ENCODE measurements around the gene IL1R1.
"Not testable (repeated sequence)": the region's sequence is repeated elsewhere in the genome, so short reads cannot be mapped to it uniquely, and the experiment has no call there.

Gene IL1R1, protein sequence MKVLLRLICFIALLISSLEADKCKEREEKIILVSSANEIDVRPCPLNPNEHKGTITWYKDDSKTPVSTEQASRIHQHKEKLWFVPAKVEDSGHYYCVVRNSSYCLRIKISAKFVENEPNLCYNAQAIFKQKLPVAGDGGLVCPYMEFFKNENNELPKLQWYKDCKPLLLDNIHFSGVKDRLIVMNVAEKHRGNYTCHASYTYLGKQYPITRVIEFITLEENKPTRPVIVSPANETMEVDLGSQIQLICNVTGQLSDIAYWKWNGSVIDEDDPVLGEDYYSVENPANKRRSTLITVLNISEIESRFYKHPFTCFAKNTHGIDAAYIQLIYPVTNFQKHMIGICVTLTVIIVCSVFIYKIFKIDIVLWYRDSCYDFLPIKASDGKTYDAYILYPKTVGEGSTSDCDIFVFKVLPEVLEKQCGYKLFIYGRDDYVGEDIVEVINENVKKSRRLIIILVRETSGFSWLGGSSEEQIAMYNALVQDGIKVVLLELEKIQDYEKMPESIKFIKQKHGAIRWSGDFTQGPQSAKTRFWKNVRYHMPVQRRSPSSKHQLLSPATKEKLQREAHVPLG

DNA sequence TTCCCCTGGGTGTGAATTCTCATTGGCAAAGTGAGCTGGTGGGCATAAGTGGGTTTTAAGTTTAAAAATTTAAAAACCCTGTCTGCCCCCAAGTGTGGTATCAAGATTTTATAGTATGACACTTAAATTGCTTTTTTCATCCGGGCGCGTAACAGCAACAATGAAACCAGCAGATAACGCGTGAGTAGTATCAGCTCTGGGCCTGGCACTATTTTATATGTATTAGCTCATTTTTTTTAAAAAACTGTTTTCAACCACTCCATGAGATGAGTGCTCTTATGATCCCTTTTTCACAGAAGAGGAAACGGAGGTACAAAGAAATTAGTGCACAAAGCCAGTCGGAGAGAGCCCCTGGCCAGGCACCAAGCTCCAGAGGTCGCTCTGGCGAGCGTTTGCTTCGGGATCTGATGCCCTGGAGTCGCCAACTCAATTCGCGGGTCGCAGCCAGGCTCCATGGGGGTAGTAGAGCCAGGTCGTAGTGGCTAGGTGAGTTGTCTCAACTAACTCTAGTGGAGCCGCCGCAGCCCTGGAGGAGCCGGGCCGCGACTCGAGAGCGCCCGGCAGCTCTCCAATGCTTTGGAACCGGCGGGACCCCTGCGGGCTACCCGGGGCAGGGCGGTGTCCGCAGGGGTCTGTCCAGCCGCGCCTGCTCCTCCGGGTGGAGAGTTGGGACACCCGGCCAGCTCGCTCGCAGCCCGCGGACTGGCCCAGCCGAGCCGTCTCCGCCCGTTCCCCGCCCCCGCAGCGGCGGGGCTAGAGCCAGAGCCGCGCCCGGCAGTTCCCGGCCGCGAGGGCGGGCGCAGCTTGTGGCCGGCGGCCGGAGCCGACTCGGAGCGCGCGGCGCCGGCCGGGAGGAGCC is at the start of gene IL1R1:
Gene IL1R1, plus strand, starts transcription at position 777 of the 859 bp plus-strand sequence. CDS start 14,979 bp downstream, outside the sequence.
- DNase-seq = no peak

DNA sequence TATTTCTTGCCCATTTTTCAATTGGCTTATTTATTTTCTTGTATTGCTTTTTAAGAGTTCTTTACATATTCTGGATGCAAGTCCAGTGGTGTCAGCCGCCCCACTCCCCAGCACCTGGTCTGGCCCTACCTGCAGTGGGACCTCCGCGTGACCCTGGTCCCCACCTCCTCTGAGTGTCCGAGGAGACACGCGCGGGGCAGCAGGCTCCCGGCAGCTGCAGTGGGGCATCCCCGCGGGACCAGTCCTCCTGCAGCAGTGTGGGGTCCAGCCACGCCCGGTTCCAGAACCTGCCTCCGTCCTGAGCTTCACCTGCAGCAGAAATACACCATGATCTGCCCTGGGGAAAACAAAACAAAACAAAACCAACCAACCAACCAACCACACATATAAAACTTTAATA is 48.9 kb upstream of the IL1R1 start:
- DNase-seq = no peak

DNA sequence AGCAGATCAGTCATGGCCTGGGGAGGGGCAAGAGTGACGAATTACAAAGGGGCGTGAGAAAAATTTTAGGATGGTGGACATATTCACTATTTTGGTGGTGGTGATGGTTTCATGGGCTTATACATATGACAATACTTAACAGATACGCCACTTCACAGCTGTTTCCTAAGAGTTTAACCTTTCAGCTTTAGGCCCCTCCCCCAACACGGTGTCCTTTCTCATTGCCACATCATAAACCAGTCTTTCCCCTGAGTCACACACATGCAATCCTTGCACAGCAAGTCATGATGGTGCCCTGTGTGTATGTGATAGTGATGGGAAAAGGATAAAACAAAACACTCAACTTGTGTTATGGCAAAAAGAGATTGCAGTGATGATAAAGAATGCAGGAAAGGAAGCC is 47.6 kb upstream of the IL1R1 start:
- DNase-seq = no peak

DNA sequence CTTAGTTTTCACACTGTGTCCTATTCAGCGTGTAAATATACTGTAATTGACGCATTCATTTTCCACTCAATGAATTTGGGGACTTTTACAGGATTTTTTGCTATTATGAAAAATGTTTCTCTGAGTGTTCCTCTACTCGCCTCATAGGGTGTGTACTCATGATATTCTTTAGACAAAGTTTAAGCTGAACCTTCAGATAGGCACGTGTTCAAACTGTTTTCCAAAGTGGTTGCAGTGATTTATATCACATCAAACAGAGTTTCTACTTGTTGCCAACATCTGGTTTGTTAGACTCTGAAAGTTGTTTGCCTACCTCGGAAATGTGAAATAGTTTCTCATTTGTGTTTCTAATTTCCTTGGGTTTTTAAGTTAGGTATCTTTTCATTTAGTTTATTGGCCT is 46.4 kb upstream of the IL1R1 start:
- DNase-seq = no peak

DNA sequence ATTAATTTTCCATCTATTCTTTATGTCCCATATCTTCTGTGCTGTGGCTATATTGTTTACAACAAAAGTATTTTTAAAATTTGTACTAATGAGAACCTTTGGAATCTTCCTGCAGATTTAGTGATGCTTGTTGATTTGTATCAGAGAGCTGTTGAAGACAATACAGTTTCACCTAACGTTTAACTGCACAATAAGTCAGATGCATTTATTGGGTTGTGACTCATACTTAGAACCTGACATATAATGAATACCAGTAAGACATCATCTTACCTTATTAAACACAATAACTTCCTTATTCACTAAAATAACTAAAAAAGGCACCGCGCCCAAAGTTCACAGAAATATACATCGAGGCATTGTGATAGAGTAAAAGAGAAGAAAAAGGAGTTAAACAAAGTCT is 43.8 kb upstream of the IL1R1 start:
- no peak for DNase-seq

DNA sequence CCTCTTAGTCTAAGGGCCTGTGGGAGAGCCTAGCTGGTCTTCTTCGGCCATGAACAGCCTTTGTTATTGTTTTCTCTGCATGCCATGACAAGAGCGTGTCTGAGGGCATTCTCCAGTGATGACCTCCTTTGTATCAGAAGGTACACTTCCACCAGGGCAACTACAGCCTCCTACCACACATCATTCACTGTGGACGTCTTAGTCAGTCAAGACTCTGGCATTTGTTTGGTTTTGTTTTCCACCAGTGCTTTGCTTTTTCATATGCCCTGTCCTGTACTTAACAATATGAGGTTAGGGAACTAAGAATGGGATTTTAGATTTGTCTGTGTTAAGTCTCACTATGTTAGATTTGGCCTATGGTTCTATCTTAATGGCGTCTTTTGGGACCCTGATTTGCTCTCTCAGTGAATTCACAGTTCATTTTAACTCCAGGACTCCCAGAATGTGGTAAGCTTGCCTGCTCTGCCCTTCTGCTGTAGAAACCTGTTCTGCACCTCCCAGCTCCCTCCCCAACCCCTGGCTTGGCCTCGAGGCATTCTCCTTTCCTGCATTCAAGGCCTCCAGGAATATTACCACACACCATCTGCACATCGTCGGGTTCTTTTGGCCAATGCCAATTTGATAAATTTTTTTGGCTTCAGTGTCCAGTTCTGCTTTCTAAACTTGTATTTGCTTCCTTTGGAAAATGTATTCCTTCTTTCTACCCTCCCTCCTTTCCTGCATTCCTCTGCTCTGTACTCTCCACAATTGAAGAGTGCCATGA is 42.8 kb upstream of the IL1R1 start:
- DNase-seq = no peak

DNA sequence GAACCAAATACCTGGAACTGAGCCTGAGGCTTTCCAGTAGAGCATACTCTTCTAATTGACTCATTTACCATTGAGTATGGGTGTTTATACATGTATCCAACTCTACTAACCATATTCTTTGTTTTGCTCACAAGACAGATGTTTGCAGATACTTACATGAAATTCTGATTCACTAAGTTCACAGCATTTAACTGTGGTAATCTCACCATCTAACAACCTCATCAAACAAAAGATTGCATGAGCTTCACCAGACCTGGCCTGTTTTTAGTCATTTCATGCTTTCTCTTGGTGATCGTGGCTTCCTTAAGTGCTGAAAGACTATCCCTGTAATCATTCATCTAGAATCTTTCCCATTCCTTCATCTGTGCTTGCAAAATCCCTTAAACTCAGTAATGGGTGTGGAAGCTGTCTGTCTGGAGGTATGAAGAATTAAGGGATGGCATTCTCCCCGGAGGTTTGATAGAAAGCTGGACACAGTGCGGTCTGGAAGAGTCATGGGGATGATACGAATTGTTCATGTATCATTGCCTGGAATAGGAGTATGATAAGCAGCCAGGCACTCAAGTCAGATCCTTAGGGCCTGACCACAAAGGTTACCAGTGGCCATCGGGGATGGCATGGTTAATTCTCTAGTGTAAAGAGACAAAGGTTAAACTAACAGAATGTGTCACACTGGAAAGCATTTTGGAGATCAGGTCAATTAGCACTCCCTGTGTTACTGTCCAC is 42.0 kb upstream of the IL1R1 start:
- DNase-seq = no peak

DNA sequence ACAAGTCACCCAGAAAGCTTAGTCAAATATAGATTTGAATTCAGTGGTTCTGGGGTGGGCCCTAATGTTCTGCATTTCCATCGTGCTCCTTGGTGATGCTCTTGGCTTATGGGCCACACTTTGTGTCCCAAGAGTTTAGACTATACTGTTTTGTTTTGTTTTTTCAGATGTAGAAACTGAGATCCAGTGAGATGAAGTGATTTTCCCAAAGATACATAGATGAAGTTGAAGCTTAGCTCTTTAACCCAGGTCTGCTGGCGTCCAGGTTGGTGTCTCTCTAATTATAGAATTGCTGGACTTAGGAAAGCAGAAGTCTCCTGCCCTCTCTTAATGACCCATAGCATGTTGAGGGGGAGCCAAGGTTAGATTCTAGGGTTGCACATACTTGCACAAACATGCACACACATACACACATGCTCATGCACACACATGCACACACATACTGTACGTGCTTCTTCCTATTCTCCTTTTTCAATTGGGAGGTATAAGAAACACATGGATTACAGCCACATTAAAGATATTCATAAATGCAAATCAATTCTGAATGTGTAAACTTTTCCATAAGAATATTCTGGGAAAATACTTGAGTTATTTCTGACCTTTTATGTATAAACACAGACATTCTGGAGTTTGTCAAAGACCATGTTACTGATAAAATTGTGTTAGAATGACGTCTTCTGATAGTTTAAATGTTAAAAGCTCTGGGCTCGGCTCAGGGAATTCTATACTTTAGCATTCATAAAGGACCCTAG is 41.3 kb upstream of the IL1R1 start:
- DNase-seq = no peak

DNA sequence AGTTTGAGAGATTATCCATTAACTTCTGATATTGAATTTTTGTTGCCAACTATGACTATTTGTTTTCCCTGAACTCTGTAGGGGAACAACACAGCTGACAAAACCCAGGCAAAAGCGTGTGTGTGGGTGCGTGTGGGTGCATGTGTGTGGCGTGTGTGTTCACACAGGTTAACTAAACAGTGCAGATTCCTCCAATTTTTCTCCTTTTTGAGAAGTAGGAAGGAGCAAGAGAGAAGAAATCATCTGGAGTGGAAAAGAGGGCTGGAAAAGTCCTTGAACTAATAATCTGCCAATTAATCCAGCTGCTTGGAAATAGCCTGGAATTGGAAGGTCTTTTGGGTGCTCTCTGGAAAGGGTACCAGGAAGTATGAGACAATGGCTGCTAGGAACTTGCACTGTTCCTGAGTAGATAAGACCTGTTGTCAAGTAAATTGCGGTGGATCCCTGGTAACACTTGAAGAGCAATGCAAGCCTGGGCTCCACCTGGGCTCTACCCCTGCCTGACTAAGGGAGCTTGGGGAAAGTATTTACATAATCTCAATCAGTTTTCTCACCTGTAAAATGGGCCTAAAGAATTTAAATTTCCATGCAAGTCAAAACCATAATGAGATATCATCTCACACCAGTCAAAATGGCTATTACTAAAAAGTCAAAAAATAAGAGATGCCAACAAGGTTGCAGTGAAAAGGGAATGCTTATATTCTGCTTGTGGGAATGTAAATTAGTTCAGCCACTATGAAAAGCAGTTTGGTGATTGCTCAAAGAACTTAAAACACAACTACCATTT is 40.5 kb upstream of the IL1R1 start:
- DNase-seq = no peak

DNA sequence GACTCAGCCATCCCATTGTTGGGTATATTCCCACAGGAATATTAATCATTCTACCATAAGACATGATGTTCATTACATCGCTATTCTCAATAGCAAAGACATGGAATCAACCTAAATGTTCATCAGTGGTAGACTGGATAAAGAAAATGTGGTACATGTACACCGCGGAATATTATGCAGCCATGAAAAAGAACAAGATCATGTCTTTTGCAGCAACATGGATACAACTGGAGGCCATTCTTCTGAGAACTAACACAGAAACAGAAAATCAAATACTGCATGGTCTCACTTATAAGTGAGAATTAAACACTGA is 40.0 kb upstream of the IL1R1 start:
- not testable (repeated sequence) for DNase-seq

DNA sequence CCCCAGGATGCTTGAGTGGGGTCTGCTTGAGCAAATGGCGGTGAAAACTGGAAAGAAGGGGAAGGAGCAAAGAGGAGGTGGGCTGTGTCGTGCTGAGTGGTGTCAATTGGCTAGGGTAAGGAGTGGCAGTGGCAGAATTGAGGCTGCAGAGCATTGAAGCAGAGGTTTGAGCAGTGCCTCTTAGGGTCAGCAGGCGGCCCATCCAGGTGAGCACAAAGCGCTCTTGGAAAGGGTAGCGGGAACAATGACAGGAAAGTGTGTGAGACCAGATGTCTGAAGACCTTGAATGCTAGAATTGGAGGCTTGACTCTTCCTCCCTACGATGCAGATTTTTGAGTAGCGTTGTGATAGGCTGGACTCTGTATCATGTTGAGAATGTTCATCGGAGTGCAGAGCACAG is 39.3 kb upstream of the IL1R1 start:
- DNase-seq = no peak

DNA sequence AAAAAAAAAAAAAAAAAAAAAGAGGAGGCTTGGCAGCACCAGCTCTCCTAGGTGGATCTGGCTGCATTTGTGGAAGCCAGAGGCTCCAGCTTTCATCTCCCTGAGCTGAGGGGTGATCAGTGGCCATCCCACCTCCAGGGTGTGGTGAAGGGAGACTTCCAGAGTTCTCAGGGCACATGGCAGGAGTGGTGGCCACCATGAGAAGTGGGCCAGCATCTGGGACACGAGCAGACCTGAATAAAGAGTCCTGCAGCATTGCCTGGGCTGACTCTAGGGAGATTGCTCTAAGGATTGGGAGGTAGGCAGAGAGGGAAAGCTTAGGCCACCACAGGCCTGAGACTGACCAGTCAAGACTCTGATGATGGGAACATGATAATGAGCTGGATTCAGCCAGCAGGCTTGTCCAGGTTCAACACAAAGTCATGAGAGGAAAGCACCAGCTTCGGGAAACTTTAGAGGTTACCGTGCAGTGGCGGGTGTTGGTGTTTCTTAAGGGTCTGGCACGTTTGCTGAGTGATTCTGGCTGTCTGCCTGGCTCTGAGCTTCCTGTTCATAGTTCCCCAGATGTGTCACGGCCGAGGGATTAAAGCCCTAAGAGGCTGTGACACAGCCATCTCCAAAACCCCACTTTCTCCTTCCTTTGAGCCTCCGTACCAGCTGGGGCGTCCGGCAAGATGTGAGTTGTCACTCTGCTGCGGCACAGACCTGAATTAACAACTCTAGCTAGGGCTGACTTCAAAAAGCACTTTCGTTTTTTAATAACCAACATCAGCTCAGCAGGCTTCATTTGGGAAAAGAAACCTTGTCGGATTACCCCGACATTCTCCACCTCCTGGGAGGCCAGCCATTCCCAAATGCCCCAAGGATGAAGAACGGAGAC is 38.3 kb upstream of the IL1R1 start:
- DNase-seq = peak; percentile 22

DNA sequence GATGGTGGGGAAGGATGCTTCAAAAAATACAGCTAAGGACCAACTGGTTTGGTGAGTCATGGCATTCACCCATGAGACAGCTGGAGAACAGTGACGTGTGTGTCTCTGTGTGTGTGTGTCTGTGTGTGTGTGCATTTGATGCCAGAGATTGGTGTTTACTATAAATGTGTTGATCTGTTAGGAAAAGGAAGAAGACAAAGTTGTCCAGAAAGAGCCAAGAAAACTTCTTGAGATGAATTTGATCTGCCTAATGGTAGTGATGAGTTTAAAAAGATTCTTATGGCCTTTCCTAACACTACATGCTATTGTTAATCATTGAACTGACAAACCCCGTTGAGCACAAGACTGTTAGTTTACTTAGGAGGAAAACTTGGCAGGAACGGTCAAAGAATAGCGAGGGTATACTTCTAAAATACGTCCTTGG is 36.4 kb upstream of the IL1R1 start:
- no peak for DNase-seq

DNA sequence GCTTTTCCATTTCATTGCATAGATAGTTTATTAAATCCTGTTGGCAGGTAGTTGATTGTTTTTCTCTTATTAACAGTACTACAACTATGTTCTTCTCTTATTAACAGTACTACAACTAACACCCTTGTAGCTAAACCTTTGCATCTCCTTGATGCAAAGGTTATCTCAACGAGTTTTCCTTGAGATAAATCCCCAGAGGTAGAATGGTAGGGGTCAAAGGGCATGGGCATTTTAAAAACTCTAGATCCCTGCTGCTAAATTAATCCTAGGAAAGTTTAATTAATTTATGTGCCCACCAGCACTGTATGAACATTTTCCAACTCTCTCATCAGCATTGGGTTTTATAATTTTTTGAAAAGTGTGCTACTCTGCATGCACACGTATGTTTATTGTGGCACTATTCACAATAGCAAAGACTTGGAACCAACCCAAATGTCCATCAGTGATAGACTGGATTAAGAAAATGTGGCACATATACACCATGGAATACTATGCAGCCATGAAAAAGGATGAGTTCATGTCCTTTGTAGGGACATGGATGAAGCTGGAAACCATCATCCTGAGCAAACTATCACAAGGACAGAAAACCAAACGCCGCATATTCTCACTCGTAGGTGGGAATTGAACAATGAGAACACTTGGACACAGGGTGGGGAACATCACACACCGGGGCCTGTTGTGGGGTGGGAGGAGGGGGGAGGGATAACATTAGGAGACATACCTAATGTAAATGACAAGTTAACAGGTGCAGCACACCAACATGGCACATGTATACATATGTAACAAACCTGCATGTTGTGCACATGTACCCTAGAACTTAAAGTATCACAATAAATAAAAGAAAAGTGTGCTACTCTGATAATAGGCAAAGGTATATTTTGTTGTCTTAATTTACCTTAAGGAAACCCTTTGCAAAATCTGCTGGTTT is 35.5 kb upstream of the IL1R1 start:
- DNase-seq = not testable (repeated sequence)

DNA sequence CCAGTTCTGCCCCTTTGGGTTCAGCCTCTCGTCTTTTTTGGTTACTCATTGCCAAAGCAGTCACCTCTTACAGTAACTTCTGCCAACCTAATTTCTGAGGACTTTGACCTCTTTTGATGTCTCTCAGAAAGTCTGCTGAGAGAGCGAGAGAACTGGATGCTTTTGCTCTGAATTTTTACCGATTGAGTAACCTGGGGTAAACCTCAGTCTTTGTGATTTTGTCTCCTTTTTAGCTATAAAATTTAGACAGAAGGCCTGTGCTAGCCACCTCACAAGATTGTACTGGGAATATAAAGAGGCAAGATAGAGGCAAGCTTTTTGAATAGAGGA is 34.8 kb upstream of the IL1R1 start:
- no peak for DNase-seq

DNA sequence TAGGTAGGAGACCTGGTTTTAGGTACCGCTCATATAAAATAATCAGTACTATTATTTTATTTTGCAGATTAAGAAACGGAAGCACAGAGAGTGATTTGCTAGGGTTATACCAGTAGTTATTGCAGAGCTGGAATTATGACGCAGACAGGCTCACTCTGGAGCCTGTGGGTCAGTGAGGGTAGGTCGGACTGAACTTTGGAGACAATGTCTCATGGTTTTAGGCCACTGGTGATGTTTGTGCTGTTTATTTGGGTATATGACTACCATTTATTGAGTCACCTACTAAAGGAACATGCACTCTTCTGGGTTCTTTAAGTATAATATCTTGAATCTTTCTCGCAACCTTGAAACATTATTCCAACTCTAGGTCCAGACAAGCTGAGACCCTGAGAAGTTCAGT is 33.5 kb upstream of the IL1R1 start:
- no peak for DNase-seq

DNA sequence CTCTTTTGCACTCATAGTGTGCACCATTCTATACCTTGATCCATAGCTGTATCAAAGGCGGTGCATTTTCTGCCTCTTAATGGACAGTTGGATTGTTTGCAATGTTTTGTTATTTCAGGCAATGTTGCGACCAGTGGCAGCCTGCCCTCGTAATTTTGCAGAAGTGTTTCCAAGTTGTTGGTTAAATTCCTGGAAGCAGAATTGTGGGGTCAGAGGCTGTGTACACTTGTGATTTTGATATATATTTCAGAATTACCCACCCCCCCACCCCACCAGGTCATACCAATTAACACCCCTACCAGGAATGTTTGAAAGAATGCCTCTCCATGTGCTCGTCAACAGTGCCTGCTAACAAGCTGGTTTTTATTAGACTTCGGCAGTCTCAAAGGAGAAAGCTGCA is 32.4 kb upstream of the IL1R1 start:
- DNase-seq = no peak

DNA sequence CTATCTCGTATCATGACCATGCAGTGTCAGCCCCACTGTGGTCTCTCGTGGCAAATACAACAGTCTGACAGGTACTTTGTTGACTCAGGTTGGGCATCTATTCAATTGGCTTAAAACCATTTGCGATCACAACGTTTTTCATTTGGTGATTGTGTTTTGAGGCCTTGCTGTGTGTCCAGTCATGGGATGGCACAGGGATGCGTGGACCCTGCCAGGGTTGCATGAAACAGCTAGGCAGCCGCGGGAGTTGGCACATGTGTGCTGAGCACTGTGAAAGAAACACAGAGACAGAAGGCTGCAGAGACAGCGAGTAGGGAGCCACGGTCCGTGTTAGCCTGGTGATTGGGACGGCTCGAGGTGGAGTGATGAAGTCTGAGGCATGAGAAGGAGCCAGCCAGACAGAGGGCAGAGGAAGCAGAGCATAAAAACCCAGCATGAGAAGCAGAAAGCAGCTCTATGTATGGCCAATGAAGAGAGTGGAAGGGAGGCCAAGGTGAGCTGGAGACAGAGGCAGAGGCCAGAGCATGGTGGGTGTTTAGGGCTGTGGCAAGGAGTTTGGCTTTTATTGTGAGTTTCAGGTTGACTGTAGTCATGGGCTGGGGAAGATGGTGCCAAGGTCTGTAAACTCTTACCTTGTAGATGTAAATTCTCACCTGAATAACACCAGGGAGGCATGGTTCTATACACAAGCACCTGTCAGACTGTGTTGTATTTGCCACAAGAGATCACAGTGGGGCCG is 31.8 kb upstream of the IL1R1 start:
- DNase-seq = no peak
